K562 (cell line): ENCODE measurements around the gene PARD3B.

Source experiments
- BDP1 ChIP-seq: IDR thresholded peaks from 3 replicates; pipeline ENCODE4 v1.6.1; 2011; ENCODE audit not compliant: insufficient read length, insufficient read depth
- BRD9 ChIP-seq: fragments of 450-650 bp; IDR thresholded peaks from 2 replicates; pipeline ENCODE4 v1.6.1; 2018; ENCODE audit warnings: low read depth; ENCODE audit not compliant: partially characterized antibody
- CHD4 ChIP-seq: fragments of 200-600 bp; sonication (generic); IDR thresholded peaks from 3 replicates; pipeline ENCODE4 v1.6.1; 2012; ENCODE audit warnings: low read depth, mild to moderate bottlenecking, mixed read lengths, low read length, inconsistent platforms; ENCODE audit not compliant: insufficient read depth, insufficient replicate concordance, poor library complexity, severe bottlenecking
- CREB1 ChIP-seq, 2 experiments: sonication (generic) in 1 of 2; formaldehyde crosslinking in 1 of 2; IDR thresholded peaks; 2 replicates each; pipeline versions ENCODE4 v1.6.1 to v1.8.0; 2012 to 2022; ENCODE audit warnings: inconsistent platforms in 1 of 2, mild to moderate bottlenecking in 1 of 2, missing genetic modification reagents in 1 of 2, moderate library complexity in 1 of 2
- HCFC1 ChIP-seq: IDR thresholded peaks from 2 replicates; pipeline ENCODE4 v1.6.1; 2012; ENCODE audit warnings: low read depth, low read length, improper control_type of control experiment
- MYNN ChIP-seq, 2 experiments: sonication (generic); formaldehyde crosslinking in 1 of 2; IDR thresholded peaks; 2 replicates each; pipeline versions ENCODE4 v1.5.0 to v1.6.1; 2016 to 2020; ENCODE audit warnings: antibody characterized with exemption in 1 of 2, missing genetic modification reagents in 1 of 2
- PCBP1 ChIP-seq: fragments of 200-400 bp; formaldehyde crosslinking; IDR thresholded peaks from 2 replicates; pipeline ENCODE4 v1.6.1; 2018; ENCODE audit warnings: mild to moderate bottlenecking, low read depth, low read length; ENCODE audit not compliant: poor library complexity, severe bottlenecking
- TF ChIP-seq, protein P1 (sequence below), 3 experiments: IDR thresholded peaks in 2 of 3; conservative IDR thresholded peaks in 1 of 3; 2 replicates each; pipeline ENCODE4 v1.5.1; 2011 to 2012; ENCODE audit warnings: low read length in 3 of 3, mild to moderate bottlenecking in 3 of 3, control low read depth in 2 of 3, improper control_type of control experiment in 1 of 3, inconsistent platforms in 1 of 3, low read depth in 1 of 3, mixed read lengths in 1 of 3, moderate library complexity in 1 of 3; ENCODE audit not compliant: insufficient read depth in 2 of 3
- TF ChIP-seq, protein P2 (sequence below): fragments of 450-650 bp; IDR thresholded peaks from 2 replicates; pipeline ENCODE4 v1.6.1; 2016; ENCODE audit warnings: mild to moderate bottlenecking, moderate library complexity
- TF ChIP-seq, protein P3 (sequence below): fragments of 250-450 bp; sonication (Bioruptor Pico); IDR thresholded peaks from 2 replicates; pipeline ENCODE4 v1.6.1; 2021; ENCODE audit warnings: mild to moderate bottlenecking

DNA sequence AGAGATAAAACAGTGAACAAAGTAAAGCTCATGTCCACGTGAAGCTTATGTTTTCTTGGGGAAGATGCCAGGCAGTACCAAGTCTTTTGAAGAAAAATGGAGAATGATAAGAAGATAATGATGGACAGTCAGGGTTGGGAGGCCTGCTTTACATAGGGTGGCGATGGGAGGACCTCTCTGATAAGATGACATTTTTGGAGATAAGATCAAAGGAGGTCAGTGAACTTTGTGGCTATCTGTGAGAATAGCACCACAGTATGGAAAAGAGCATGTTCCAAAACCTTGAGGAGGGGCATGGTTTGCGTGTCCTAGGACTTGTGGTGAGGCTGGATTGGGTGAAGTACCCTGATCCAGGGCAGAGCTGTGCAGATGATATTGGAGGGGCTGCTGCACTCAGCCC, 675.3 kb downstream of the PARD3B start:
- TF ChIP-seq MYNN (IDR thresholded peaks at IDR 0.05) (no peak), MYNN (CRISPR knock-in tag; IDR thresholded peaks at IDR 0.05) (no peak), BRD9 (no peak), HCFC1 (no peak), BDP1 (no peak), PCBP1 (no peak), CHD4 (no peak), CREB1 (IDR thresholded peaks at IDR 0.05) (no peak), CREB1 (CRISPR knock-in tag; IDR thresholded peaks at IDR 0.05) (no peak)
- TF ChIP-seq, protein P1, sequence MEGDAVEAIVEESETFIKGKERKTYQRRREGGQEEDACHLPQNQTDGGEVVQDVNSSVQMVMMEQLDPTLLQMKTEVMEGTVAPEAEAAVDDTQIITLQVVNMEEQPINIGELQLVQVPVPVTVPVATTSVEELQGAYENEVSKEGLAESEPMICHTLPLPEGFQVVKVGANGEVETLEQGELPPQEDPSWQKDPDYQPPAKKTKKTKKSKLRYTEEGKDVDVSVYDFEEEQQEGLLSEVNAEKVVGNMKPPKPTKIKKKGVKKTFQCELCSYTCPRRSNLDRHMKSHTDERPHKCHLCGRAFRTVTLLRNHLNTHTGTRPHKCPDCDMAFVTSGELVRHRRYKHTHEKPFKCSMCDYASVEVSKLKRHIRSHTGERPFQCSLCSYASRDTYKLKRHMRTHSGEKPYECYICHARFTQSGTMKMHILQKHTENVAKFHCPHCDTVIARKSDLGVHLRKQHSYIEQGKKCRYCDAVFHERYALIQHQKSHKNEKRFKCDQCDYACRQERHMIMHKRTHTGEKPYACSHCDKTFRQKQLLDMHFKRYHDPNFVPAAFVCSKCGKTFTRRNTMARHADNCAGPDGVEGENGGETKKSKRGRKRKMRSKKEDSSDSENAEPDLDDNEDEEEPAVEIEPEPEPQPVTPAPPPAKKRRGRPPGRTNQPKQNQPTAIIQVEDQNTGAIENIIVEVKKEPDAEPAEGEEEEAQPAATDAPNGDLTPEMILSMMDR (IDR thresholded peaks at IDR 0.05 in 2 of 3, conservative IDR thresholded peaks at IDR 0.05 in 1 of 3; ENCODE audit: insufficient read depth in 2 of 3, low read depth in 1 of 3, low read length in 3 of 3), result no peak
- TF ChIP-seq, protein P2, sequence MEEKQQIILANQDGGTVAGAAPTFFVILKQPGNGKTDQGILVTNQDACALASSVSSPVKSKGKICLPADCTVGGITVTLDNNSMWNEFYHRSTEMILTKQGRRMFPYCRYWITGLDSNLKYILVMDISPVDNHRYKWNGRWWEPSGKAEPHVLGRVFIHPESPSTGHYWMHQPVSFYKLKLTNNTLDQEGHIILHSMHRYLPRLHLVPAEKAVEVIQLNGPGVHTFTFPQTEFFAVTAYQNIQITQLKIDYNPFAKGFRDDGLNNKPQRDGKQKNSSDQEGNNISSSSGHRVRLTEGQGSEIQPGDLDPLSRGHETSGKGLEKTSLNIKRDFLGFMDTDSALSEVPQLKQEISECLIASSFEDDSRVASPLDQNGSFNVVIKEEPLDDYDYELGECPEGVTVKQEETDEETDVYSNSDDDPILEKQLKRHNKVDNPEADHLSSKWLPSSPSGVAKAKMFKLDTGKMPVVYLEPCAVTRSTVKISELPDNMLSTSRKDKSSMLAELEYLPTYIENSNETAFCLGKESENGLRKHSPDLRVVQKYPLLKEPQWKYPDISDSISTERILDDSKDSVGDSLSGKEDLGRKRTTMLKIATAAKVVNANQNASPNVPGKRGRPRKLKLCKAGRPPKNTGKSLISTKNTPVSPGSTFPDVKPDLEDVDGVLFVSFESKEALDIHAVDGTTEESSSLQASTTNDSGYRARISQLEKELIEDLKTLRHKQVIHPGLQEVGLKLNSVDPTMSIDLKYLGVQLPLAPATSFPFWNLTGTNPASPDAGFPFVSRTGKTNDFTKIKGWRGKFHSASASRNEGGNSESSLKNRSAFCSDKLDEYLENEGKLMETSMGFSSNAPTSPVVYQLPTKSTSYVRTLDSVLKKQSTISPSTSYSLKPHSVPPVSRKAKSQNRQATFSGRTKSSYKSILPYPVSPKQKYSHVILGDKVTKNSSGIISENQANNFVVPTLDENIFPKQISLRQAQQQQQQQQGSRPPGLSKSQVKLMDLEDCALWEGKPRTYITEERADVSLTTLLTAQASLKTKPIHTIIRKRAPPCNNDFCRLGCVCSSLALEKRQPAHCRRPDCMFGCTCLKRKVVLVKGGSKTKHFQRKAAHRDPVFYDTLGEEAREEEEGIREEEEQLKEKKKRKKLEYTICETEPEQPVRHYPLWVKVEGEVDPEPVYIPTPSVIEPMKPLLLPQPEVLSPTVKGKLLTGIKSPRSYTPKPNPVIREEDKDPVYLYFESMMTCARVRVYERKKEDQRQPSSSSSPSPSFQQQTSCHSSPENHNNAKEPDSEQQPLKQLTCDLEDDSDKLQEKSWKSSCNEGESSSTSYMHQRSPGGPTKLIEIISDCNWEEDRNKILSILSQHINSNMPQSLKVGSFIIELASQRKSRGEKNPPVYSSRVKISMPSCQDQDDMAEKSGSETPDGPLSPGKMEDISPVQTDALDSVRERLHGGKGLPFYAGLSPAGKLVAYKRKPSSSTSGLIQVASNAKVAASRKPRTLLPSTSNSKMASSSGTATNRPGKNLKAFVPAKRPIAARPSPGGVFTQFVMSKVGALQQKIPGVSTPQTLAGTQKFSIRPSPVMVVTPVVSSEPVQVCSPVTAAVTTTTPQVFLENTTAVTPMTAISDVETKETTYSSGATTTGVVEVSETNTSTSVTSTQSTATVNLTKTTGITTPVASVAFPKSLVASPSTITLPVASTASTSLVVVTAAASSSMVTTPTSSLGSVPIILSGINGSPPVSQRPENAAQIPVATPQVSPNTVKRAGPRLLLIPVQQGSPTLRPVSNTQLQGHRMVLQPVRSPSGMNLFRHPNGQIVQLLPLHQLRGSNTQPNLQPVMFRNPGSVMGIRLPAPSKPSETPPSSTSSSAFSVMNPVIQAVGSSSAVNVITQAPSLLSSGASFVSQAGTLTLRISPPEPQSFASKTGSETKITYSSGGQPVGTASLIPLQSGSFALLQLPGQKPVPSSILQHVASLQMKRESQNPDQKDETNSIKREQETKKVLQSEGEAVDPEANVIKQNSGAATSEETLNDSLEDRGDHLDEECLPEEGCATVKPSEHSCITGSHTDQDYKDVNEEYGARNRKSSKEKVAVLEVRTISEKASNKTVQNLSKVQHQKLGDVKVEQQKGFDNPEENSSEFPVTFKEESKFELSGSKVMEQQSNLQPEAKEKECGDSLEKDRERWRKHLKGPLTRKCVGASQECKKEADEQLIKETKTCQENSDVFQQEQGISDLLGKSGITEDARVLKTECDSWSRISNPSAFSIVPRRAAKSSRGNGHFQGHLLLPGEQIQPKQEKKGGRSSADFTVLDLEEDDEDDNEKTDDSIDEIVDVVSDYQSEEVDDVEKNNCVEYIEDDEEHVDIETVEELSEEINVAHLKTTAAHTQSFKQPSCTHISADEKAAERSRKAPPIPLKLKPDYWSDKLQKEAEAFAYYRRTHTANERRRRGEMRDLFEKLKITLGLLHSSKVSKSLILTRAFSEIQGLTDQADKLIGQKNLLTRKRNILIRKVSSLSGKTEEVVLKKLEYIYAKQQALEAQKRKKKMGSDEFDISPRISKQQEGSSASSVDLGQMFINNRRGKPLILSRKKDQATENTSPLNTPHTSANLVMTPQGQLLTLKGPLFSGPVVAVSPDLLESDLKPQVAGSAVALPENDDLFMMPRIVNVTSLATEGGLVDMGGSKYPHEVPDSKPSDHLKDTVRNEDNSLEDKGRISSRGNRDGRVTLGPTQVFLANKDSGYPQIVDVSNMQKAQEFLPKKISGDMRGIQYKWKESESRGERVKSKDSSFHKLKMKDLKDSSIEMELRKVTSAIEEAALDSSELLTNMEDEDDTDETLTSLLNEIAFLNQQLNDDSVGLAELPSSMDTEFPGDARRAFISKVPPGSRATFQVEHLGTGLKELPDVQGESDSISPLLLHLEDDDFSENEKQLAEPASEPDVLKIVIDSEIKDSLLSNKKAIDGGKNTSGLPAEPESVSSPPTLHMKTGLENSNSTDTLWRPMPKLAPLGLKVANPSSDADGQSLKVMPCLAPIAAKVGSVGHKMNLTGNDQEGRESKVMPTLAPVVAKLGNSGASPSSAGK, result no peak
- TF ChIP-seq, protein P3, sequence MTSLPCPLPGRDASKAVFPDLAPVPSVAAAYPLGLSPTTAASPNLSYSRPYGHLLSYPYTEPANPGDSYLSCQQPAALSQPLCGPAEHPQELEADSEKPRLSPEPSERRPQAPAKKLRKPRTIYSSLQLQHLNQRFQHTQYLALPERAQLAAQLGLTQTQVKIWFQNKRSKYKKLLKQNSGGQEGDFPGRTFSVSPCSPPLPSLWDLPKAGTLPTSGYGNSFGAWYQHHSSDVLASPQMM, result no peak
